ENCODE data around the gene COPB2. TPM values are rescaled to one million over a fixed set of nuclear protein-coding genes. Genes with fewer than 3 reads are reported as not detected.

The COPB2 gene
- total RNA-seq, 4 donors from 2014 or later = 80.0 to 110 (median 87.4) TPM

DNA sequence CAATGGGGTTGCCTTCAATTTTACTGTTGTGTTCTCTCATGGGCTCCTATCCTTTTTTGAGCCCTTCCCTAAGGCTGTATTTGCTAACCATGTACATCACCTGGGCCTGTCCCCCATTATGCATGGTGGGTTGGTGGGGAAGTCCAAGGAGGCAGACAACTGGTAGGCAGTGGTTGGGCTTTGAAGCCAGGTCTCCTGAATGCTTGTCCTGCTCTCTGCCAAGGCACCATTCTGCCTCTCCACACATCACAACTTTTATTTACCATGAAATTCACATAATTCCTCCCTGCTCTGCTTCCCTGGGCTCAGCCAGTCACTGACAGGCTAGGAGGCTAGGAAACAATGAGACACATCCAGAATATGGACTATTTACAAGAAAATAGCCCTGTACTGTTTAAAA, 41.0 kb upstream of the COPB2 start:
- H3K27ac ChIP-seq = no peak overlapping the region
- ATAC-seq = no peak
- H3K9me3 ChIP-seq = no peaks in the 10 kb centered on the region
- no peaks in the 10 kb centered on the region for H3K27me3 ChIP-seq
- no peak overlapping the region for H3K4me3 ChIP-seq
- peaks cover 0 to 25% of the 10 kb centered on the region in 2 donors for H3K36me3 ChIP-seq
- no peak for TF ChIP-seq EP300 (IDR thresholded peaks at IDR 0.05)
- no peak for TF ChIP-seq POLR2A (IDR thresholded peaks at IDR 0.05)
- TF ChIP-seq, protein P1, sequence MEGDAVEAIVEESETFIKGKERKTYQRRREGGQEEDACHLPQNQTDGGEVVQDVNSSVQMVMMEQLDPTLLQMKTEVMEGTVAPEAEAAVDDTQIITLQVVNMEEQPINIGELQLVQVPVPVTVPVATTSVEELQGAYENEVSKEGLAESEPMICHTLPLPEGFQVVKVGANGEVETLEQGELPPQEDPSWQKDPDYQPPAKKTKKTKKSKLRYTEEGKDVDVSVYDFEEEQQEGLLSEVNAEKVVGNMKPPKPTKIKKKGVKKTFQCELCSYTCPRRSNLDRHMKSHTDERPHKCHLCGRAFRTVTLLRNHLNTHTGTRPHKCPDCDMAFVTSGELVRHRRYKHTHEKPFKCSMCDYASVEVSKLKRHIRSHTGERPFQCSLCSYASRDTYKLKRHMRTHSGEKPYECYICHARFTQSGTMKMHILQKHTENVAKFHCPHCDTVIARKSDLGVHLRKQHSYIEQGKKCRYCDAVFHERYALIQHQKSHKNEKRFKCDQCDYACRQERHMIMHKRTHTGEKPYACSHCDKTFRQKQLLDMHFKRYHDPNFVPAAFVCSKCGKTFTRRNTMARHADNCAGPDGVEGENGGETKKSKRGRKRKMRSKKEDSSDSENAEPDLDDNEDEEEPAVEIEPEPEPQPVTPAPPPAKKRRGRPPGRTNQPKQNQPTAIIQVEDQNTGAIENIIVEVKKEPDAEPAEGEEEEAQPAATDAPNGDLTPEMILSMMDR (IDR thresholded peaks at IDR 0.05) = no peak
- TF ChIP-seq POLR2AphosphoS5 (IDR thresholded peaks at IDR 0.05) = no peak
- H3K4me1 ChIP-seq = no peaks in the 10 kb centered on the region

DNA sequence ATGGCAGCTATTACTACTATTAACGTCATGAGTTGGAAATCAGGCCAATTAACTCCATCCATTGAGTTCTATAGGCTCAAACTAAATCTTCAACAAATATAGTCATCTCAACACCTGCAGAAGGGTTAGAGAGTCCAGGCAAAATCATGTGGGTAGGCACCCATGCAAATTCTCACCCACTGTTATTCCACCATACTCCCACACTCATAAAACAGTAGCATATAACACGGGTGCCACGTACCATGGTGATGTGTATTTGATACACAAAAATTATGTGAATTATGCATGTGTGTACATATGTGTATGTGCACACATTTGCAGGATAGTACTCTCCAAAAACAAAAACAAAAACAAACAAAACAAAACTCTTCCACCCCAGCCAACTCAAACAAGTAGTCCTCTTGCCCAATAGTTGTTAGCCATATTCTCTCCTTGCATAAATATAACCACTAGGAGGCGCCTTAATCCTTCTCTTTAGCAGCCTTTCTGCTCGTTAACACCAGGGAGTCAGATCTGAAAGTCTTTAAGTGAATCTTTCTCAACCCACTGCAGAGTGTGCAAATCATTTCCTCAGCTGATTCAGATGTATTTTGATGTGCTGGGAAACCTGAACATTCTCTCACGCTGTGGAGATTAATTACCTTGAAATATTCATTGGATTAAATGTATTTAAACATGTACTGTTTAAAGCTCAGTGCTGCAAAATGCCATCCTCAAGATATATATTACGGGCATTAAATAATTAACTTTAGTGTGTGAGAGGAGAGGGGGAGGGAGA, 38.0 kb upstream of the COPB2 start:
- Histone ChIP-seq H3K9me3 (no peaks in the 10 kb centered on the region), H3K27me3 (no peaks in the 10 kb centered on the region), H3K4me3 (no peak overlapping the region), H3K36me3 (peaks cover 0 to 37% of the 10 kb centered on the region in 2 donors), H3K27ac (no peak overlapping the region), H3K4me1 (no peaks in the 10 kb centered on the region)
- TF ChIP-seq, protein P1 (IDR thresholded peaks at IDR 0.05) = peak; percentile 76 to 85 (median 78)
- no peak for TF ChIP-seq POLR2A (IDR thresholded peaks at IDR 0.05)
- ATAC-seq = peak; percentile 78
- WGBS, 2 donors (ENCODE audit: low coverage in 1 of 2) = 55 to 57% methylated on average over 7 of the region's 7 CpGs

DNA sequence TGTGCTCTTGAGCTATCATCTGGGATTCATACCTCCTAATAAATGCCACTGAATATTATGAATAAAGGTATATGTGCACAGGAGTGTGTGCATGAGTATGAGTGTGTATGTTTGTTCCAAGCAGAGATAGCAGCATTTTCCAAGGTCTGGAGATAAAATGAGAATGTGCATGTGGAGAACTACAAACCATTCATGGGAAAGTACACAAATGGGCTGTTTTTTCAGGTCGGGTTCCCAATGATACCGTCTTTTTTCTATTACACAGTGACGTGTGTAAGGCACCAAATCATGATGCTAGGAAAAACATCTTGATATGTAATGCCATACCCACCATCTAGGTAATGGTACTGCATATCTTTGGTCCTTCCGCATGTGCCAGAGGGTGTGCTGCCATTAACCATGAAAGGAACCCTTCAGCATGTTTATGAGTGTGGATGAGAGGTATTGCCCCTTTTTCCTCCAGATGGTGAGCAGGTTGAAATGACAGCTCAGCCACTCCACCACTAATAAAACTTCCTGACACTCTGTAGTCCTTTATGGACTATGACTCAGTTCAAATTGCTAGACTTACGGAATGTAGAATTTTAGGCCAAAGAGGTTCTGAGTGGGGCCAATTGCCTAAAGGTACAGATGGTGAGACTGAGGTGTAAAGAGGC, 36.4 kb upstream of the COPB2 start:
- WGBS, 2 donors (ENCODE audit: low coverage in 1 of 2) = 75 to 82% methylated on average over 5 of the region's 5 CpGs
- H3K36me3 ChIP-seq = peaks cover 0 to 33% of the 10 kb centered on the region in 2 donors
- no peak for ATAC-seq
- H3K4me1 ChIP-seq = no peaks in the 10 kb centered on the region
- no peak for TF ChIP-seq POLR2AphosphoS5 (IDR thresholded peaks at IDR 0.05)
- no peak for TF ChIP-seq EP300 (IDR thresholded peaks at IDR 0.05)
- no peak for TF ChIP-seq POLR2A (IDR thresholded peaks at IDR 0.05)
- TF ChIP-seq, protein P1 (IDR thresholded peaks at IDR 0.05) = no peak
- no peaks in the 10 kb centered on the region for H3K27me3 ChIP-seq
- no peak overlapping the region for H3K4me3 ChIP-seq
- H3K27ac ChIP-seq = no peak overlapping the region
- no peaks in the 10 kb centered on the region for H3K9me3 ChIP-seq

DNA sequence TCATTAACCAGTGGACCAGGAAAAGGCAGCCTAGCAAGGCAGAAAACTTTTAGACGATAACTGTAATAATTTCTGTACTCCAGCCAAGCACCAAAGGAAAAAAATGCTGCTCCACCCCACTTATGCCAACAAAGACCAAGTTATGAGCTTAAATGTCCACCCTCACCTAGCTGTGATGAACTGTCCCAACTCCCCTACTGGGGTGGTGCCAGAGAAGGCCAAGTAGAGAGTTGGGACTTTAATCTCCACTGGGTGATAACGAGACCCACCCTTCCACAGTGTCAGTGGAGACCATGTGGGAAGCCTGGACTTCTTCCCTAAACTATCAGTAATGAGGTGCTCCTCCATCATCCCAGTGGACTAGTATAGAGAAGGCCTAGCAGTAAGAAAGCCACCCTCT, 33.8 kb upstream of the COPB2 start:
- TF ChIP-seq POLR2A (IDR thresholded peaks at IDR 0.05) = no peak
- TF ChIP-seq EP300 (IDR thresholded peaks at IDR 0.05) = no peak
- TF ChIP-seq, protein P1 (IDR thresholded peaks at IDR 0.05) = no peak
- TF ChIP-seq POLR2AphosphoS5 (IDR thresholded peaks at IDR 0.05) = no peak
- no peaks in the 10 kb centered on the region for H3K4me1 ChIP-seq
- peaks cover 0 to 30% of the 10 kb centered on the region in 2 donors for H3K36me3 ChIP-seq
- no peak overlapping the region for H3K27ac ChIP-seq
- H3K9me3 ChIP-seq = no peaks in the 10 kb centered on the region
- no peak overlapping the region for H3K4me3 ChIP-seq
- ATAC-seq = no peak
- 85 to 86% methylated on average over 1 to 2 of the region's 2 CpGs for WGBS, 2 donors (ENCODE audit: low coverage in 1 of 2)
- no peaks in the 10 kb centered on the region for H3K27me3 ChIP-seq

DNA sequence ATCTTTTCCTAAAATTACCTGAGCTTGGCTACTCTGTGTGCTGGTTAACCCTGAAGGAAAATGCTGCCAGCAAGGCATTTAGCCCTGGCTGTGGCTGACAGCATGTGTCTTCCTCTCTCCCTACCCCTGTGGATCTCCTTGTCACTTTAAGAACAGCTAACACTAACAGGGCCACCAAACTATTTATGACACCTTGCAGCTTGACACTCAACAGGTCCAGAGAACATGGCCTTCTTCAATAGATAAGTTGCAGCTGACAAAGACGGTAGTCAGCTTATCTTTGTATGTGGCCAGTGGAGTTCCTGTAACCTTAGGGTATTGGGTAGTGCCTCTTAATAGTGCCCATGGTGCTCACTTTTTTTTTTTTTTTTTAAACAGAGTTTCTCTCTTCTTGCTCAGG, 32.0 kb upstream of the COPB2 start:
- ATAC-seq = no peak
- no peak overlapping the region for H3K4me3 ChIP-seq
- peaks cover 0 to 30% of the 10 kb centered on the region in 2 donors for H3K36me3 ChIP-seq
- no peak for TF ChIP-seq EP300 (IDR thresholded peaks at IDR 0.05)
- no peak for TF ChIP-seq POLR2A (IDR thresholded peaks at IDR 0.05)
- TF ChIP-seq POLR2AphosphoS5 (IDR thresholded peaks at IDR 0.05) = no peak
- TF ChIP-seq, protein P1 (IDR thresholded peaks at IDR 0.05) = no peak
- no peaks in the 10 kb centered on the region for H3K4me1 ChIP-seq
- 64 to 100% methylated on average over 1 of the region's 1 CpG for WGBS, 2 donors (ENCODE audit: low coverage in 1 of 2)
- peaks cover 0 to 14% (median 0%) of the 10 kb centered on the region in 3 donors for H3K9me3 ChIP-seq
- no peaks in the 10 kb centered on the region for H3K27me3 ChIP-seq
- H3K27ac ChIP-seq = no peak overlapping the region

Data from gastroesophageal sphincter (tissue), 4 donors.